Transverse colon (tissue), 4 donors: ENCODE data around the gene POLD1.

Source experiments
- CTCF ChIP-seq, 5 experiments: fragments of 200-600 bp in 3 of 5; fragments of 450-650 bp in 2 of 5; sonication (generic) in 3 of 5; IDR thresholded peaks; 1 replicate in 2 of 5; 2 replicates in 3 of 5; pipeline ENCODE4 v1.5.1; 2016 to 2017; ENCODE audit warnings: antibody characterized with exemption in 5 of 5, inconsistent platforms in 3 of 5, mild to moderate bottlenecking in 2 of 5, moderate library complexity in 1 of 5
- EP300 ChIP-seq: sonication (generic); formaldehyde crosslinking; IDR thresholded peaks from one replicate; pipeline ENCODE4 v1.6.1; 2017; ENCODE audit warnings: antibody characterized with exemption, low read depth
- POLR2A ChIP-seq: fragments of 450-650 bp; IDR thresholded peaks from one replicate; pipeline ENCODE4 v1.6.1; 2016; ENCODE audit warnings: antibody characterized with exemption, mild to moderate bottlenecking, moderate library complexity
- POLR2AphosphoS5 ChIP-seq, 3 donors: sonication (generic); formaldehyde crosslinking; IDR thresholded peaks; one replicate each; pipeline ENCODE4 v1.6.1; 2016; ENCODE audit warnings: antibody characterized with exemption in 3 of 3

GRCh38 chr19:50352242-50352641, 31.9 kb upstream of the POLD1 start:
- TF ChIP-seq CTCF (IDR thresholded peaks at IDR 0.05) (no peak), POLR2A (no peak), POLR2AphosphoS5 (IDR thresholded peaks at IDR 0.05) (no peak), EP300 (no peak)
